Measurements from ENCODE around the gene ZNF311. TPM values are rescaled to one million over a fixed set of nuclear protein-coding genes. Genes with fewer than 3 reads are reported as not detected.

ZNF311 gene
- total RNA-seq, 1 experiment from 2014 or later: 0.39 TPM

DNA sequence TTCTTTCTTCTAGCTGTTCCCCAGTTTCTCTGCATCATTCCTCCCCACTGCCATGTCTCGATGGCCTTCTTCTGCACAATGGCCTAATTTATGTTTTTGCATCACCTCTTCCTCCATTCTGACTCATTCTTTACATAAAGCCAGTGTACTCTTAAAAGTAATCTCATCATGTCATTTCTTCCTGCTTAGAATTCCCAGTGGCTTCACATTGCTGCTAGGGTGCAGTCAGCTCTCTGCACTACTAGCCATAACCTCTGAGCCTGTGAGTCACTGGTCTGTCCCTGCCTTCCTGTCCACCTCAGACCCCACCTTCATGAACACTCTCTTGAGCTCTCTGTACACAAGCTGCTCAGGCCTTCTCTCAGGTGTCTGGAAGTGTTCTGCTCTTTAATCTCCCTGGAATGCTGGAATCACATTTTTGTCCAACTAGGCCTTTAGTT, 57.3 kb downstream of the ZNF311 start:
- intact Hi-C loops (cut with micrococcal nuclease; ENCODE audit: unreplicated experiment) (no loop called here), in situ Hi-C loops (cut with HindIII; ENCODE audit: low pct_unique_long_range_greater_than_20kb, low sequenced_read_pairs) (no loop called here)
- Histone ChIP-seq H3K4me1 (ENCODE audit: control insufficient read depth, insufficient read depth, low read length) (peaks cover 19% of the 10 kb centered on the region), H3K36me3 (ENCODE audit: control insufficient read depth, insufficient read depth, low read length) (no peaks in the 10 kb centered on the region), H3K27me3 (ENCODE audit: control insufficient read depth, insufficient read depth, low read length) (no peaks in the 10 kb centered on the region), H3K9me3 (ENCODE audit: control insufficient read depth, insufficient read depth, low read depth, low read length) (no peaks in the 10 kb centered on the region), H3K4me3 (ENCODE audit: low read depth in 2 of 2, low read length in 2 of 2) (peak overlapping the region in 1 of 2 experiments; percentile 18; a peak in 1 of 4 replicates), H3K27ac (ENCODE audit: low read length) (peak overlapping the region; percentile 77)
- CTCF ChIA-PET: interaction anchor here (0.7 kb wide), 1 partner anchor 107 kb away, joined by 5 read pairs; no protein-coding TSS in a partner anchor
- ATAC-seq (peak; percentile 57), DNase-seq (ENCODE audit: low read depth, low spot score) (no peak)
- POLR2A ChIA-PET: no interaction called here
- BruUV-seq (replicated peaks): no TSS peak
- TF ChIP-seq TCF7L2 (IDR thresholded peaks at IDR 0.05; ENCODE audit: low read depth, low read length) (no peak), POLR2AphosphoS5 (IDR thresholded peaks at IDR 0.05; ENCODE audit: low read depth, low read length) (no peak), SIN3A (IDR thresholded peaks at IDR 0.05; ENCODE audit: borderline replicate concordance, insufficient read depth, low read depth, low read length) (no peak)
- TF ChIP-seq, protein P1, sequence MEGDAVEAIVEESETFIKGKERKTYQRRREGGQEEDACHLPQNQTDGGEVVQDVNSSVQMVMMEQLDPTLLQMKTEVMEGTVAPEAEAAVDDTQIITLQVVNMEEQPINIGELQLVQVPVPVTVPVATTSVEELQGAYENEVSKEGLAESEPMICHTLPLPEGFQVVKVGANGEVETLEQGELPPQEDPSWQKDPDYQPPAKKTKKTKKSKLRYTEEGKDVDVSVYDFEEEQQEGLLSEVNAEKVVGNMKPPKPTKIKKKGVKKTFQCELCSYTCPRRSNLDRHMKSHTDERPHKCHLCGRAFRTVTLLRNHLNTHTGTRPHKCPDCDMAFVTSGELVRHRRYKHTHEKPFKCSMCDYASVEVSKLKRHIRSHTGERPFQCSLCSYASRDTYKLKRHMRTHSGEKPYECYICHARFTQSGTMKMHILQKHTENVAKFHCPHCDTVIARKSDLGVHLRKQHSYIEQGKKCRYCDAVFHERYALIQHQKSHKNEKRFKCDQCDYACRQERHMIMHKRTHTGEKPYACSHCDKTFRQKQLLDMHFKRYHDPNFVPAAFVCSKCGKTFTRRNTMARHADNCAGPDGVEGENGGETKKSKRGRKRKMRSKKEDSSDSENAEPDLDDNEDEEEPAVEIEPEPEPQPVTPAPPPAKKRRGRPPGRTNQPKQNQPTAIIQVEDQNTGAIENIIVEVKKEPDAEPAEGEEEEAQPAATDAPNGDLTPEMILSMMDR (IDR thresholded peaks at IDR 0.05): no peak
- TF ChIP-seq, protein P2, sequence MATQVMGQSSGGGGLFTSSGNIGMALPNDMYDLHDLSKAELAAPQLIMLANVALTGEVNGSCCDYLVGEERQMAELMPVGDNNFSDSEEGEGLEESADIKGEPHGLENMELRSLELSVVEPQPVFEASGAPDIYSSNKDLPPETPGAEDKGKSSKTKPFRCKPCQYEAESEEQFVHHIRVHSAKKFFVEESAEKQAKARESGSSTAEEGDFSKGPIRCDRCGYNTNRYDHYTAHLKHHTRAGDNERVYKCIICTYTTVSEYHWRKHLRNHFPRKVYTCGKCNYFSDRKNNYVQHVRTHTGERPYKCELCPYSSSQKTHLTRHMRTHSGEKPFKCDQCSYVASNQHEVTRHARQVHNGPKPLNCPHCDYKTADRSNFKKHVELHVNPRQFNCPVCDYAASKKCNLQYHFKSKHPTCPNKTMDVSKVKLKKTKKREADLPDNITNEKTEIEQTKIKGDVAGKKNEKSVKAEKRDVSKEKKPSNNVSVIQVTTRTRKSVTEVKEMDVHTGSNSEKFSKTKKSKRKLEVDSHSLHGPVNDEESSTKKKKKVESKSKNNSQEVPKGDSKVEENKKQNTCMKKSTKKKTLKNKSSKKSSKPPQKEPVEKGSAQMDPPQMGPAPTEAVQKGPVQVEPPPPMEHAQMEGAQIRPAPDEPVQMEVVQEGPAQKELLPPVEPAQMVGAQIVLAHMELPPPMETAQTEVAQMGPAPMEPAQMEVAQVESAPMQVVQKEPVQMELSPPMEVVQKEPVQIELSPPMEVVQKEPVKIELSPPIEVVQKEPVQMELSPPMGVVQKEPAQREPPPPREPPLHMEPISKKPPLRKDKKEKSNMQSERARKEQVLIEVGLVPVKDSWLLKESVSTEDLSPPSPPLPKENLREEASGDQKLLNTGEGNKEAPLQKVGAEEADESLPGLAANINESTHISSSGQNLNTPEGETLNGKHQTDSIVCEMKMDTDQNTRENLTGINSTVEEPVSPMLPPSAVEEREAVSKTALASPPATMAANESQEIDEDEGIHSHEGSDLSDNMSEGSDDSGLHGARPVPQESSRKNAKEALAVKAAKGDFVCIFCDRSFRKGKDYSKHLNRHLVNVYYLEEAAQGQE (IDR thresholded peaks at IDR 0.05; ENCODE audit: insufficient read depth in 1 of 2, low read depth in 2 of 2, low read length in 1 of 2): no peak

DNA sequence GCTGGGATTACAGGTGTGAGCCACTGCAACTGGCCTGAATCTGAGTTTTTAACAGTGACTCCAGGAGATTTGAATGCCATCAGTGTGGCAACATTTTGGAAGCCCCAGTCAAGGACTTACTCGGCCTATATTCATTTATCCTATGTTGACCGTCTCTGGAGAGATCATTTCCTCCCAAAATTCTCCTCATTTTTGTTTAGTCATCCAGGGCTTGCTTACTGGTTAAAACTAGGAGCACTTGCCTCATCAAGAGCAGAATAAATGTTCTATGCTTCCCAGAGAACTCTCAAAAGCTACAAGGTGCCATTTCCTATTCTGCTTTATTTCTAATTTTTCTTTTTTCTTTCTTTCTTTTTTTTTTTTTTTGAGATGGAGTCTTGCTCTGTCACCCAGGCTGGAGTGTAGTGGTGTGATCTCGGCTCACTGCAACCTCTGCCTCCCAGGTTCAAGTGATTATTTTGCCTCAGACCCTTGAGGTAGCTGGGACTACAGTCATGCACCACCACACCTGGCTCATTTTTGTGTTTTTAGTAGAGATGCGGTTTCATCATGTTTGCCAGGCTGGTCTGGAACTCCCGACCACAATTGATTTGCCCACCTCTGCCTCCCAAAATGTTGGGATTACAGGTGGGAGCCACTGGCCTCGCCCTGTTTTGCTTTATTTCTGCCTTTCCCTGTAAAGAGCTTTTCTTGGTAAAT, 57.9 kb downstream of the ZNF311 start:
- ATAC-seq (no peak), DNase-seq (ENCODE audit: low read depth, low spot score) (no peak)
- Histone ChIP-seq H3K27me3 (ENCODE audit: control insufficient read depth, insufficient read depth, low read length) (no peaks in the 10 kb centered on the region), H3K4me1 (ENCODE audit: control insufficient read depth, insufficient read depth, low read length) (peaks cover 21% of the 10 kb centered on the region), H3K27ac (ENCODE audit: low read length) (peak overlapping the region; percentile 77), H3K4me3 (ENCODE audit: low read depth in 2 of 2, low read length in 2 of 2) (no peak overlapping the region; a peak in 1 of 4 replicates), H3K9me3 (ENCODE audit: control insufficient read depth, insufficient read depth, low read depth, low read length) (no peaks in the 10 kb centered on the region), H3K36me3 (ENCODE audit: control insufficient read depth, insufficient read depth, low read length) (no peaks in the 10 kb centered on the region)
- no TSS peak for BruUV-seq (replicated peaks)
- ChIA-PET CTCF (interaction anchor here (0.7 kb wide), 1 partner anchor 106 kb away, joined by 5 read pairs; no protein-coding TSS in a partner anchor), POLR2A (no interaction called here)
- TF ChIP-seq, protein P1 (IDR thresholded peaks at IDR 0.05): no peak
- TF ChIP-seq SIN3A (IDR thresholded peaks at IDR 0.05; ENCODE audit: borderline replicate concordance, insufficient read depth, low read depth, low read length) (no peak), POLR2AphosphoS5 (IDR thresholded peaks at IDR 0.05; ENCODE audit: low read depth, low read length) (no peak), TCF7L2 (IDR thresholded peaks at IDR 0.05; ENCODE audit: low read depth, low read length) (no peak)
- TF ChIP-seq, protein P2 (IDR thresholded peaks at IDR 0.05; ENCODE audit: insufficient read depth in 1 of 2, low read depth in 2 of 2, low read length in 1 of 2): no peak
- intact Hi-C loops (cut with micrococcal nuclease; ENCODE audit: unreplicated experiment): no loop called here
- in situ Hi-C loops (cut with HindIII; ENCODE audit: low pct_unique_long_range_greater_than_20kb, low sequenced_read_pairs): no loop called here
